Measurements from ENCODE around the gene MAP3K5. TPM values are rescaled to one million over a fixed set of nuclear protein-coding genes. Genes with fewer than 3 reads are reported as not detected.

The MAP3K5 gene
- total and polyA plus RNA-seq, 7 donors, result 7.4 to 17.8 (median 9.4) TPM

DNA sequence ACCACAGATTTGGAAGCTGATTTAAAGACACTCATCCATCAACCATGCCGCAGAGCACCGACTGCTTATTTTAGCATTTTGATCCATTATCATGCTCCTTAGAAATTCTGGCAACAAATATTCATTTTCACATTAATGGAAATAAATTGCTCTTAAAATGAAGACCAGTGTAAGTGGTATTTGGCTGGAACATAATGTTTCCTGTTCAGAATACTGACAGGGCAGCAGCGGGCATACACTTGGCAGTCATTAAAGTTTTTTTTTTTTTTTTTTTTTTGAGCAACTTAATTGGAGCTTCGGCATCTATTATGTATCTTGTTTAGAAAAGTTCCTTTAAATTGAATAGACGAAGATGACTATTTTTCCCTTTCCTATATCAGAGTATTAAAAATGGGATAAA lies 47.4 kb downstream of the MAP3K5 start:
- H3K36me3 ChIP-seq, result no peaks in the 10 kb centered on the region
- no peak overlapping the region for H3K27ac ChIP-seq
- no peak for DNase-seq
- H3K27me3 ChIP-seq, result no peaks in the 10 kb centered on the region
- no peak overlapping the region for H3K4me3 ChIP-seq
- no peaks in the 10 kb centered on the region for H3K4me1 ChIP-seq
- intact Hi-C loops (cut with DNase I), result no loop called here
- TF ChIP-seq POLR2AphosphoS5 (IDR thresholded peaks at IDR 0.05) (no peak), POLR2A (IDR thresholded peaks at IDR 0.05) (no peak), EP300 (IDR thresholded peaks at IDR 0.05) (no peak), CTCF (IDR thresholded peaks at IDR 0.05) (no peak)
- H3K9me3 ChIP-seq, result no peaks in the 10 kb centered on the region
- 91 to 96% methylated on average over 5 of the region's 5 CpGs for WGBS, 2 donors

DNA sequence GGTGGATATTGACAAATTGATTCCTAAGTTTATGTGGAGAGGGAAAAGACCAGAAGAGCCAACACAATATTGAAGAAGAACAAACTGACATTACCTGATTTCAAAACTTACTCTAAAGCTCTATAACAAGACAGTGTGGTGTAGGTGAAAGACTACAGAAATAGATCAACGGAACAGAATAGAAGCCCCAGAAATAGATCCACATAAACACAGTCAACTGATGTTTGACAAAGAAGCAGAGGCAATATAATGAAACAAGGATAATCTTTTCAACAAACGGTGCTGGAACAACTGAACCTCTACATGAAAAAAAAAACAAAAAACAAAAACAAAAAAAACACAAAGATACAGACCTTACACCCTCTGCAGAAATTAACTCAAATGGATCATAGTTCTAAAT lies 50.2 kb downstream of the MAP3K5 start:
- no peaks in the 10 kb centered on the region for H3K27me3 ChIP-seq
- no peak overlapping the region for H3K27ac ChIP-seq
- intact Hi-C loops (cut with DNase I), result no loop called here
- WGBS, 2 donors, result 87 to 90% methylated on average over 2 of the region's 2 CpGs
- no peak for DNase-seq
- no peak for TF ChIP-seq EP300 (IDR thresholded peaks at IDR 0.05)
- no peak for TF ChIP-seq POLR2AphosphoS5 (IDR thresholded peaks at IDR 0.05)
- TF ChIP-seq POLR2A (IDR thresholded peaks at IDR 0.05), result no peak
- TF ChIP-seq CTCF (IDR thresholded peaks at IDR 0.05), result no peak
- H3K4me3 ChIP-seq, result no peak overlapping the region
- H3K4me1 ChIP-seq, result peaks cover 0 to 12% (median 1%) of the 10 kb centered on the region in 4 donors
- H3K36me3 ChIP-seq, result no peaks in the 10 kb centered on the region
- no peaks in the 10 kb centered on the region for H3K9me3 ChIP-seq

GRCh38 chr6:136740050-136740974 lies 52.0 kb downstream of the MAP3K5 start:
- no peak for TF ChIP-seq CTCF (IDR thresholded peaks at IDR 0.05)
- TF ChIP-seq EP300 (IDR thresholded peaks at IDR 0.05), result no peak
- no peak for TF ChIP-seq POLR2AphosphoS5 (IDR thresholded peaks at IDR 0.05)
- no peak for TF ChIP-seq POLR2A (IDR thresholded peaks at IDR 0.05)
- WGBS, 2 donors, result 88 to 93% methylated on average over 10 of the region's 10 CpGs
- peaks cover 0 to 12% (median 2%) of the 10 kb centered on the region in 4 donors for H3K4me1 ChIP-seq

GRCh38 chr6:136739501-136739900 lies 52.8 kb downstream of the MAP3K5 start:
- Histone ChIP-seq H3K36me3 (no peaks in the 10 kb centered on the region), H3K27ac (peak overlapping the region in 3 of 4 donors; percentile 21 to 62 (median 44)), H3K4me3 (no peak overlapping the region), H3K27me3 (no peaks in the 10 kb centered on the region), H3K9me3 (no peaks in the 10 kb centered on the region), H3K4me1 (peaks cover 0 to 16% (median 2%) of the 10 kb centered on the region in 4 donors)
- whole genome bisulfite sequencing, 2 donors, result 83 to 89% methylated on average over 3 of the region's 3 CpGs
- no peak for DNase-seq
- no peak for TF ChIP-seq CTCF (IDR thresholded peaks at IDR 0.05)
- no peak for TF ChIP-seq POLR2AphosphoS5 (IDR thresholded peaks at IDR 0.05)
- TF ChIP-seq EP300 (IDR thresholded peaks at IDR 0.05), result no peak
- no peak for TF ChIP-seq POLR2A (IDR thresholded peaks at IDR 0.05)
- intact Hi-C loops (cut with DNase I), result no loop called here

More at GRCh38 chr6:136740050-136740974, 52.0 kb downstream of the MAP3K5 start:
- H3K9me3 ChIP-seq, result no peaks in the 10 kb centered on the region
- DNase-seq, result no peak
- no peaks in the 10 kb centered on the region for H3K27me3 ChIP-seq
- H3K27ac ChIP-seq, result peak overlapping the region in 3 of 4 donors; percentile 21 to 62 (median 44)
- no peak overlapping the region for H3K4me3 ChIP-seq
- intact Hi-C loops (cut with DNase I), result no loop called here
- H3K36me3 ChIP-seq, result no peaks in the 10 kb centered on the region

Data from sigmoid colon (tissue), 7 donors.